ENCODE results near the gene ACP3. TPM values are rescaled to one million over a fixed set of nuclear protein-coding genes. Genes with fewer than 3 reads are reported as not detected.

ACP3 gene
- total and polyA plus RNA-seq, 2 of the 13 experiments (the other 11 are each of a cell fraction or from before 2014, with no cell fraction given): not detected

GRCh38 chr3:132406587-132406986 is 89.4 kb downstream of the ACP3 start:
- Histone ChIP-seq H4K20me1 (ENCODE audit: insufficient read depth, low read length) (no peaks in the 10 kb centered on the region), H3K4me3 (replicated peaks in 1 of 3; ENCODE audit: insufficient read depth in 1 of 3, low read depth in 2 of 3, low read length in 3 of 3) (no peak overlapping the region), H3K4me2 (ENCODE audit: low read depth, low read length) (no peak overlapping the region), H3K4me1 (ENCODE audit: insufficient read depth, low read length) (no peaks in the 10 kb centered on the region), H3K36me3 (replicated peaks in 1 of 2; ENCODE audit: control insufficient read depth in 1 of 2, insufficient read depth in 2 of 2, low read length in 2 of 2) (no peaks in the 10 kb centered on the region), H3K27ac (ENCODE audit: extremely low read length, insufficient read depth, low read length) (no peak overlapping the region), H3K9me3 (ENCODE audit: low read length) (no peaks in the 10 kb centered on the region), H3K79me2 (ENCODE audit: insufficient read depth, low read length) (no peaks in the 10 kb centered on the region), H3K27me3 (ENCODE audit: control insufficient read depth in 1 of 2, insufficient read depth in 2 of 2, low read length in 2 of 2) (peaks cover 0 to 5% of the 10 kb centered on the region in 2 experiments; a peak in 1 of 5 replicates), H2AFZ (ENCODE audit: low read length) (no peak overlapping the region), H3K9ac (ENCODE audit: insufficient read depth, low read depth, low read length) (no peak overlapping the region)
- 3% methylated on average over 2 of the region's 2 CpGs for WGBS (ENCODE audit: low lambda C conversion rate)
- FAIRE-seq (no peak), DNase-seq (ENCODE audit: low spot score) (no peak), ATAC-seq (no peak)
- no TSS peak for BruUV-seq (replicated peaks)
- POLR2A ChIA-PET: no interaction called here
- intact Hi-C loops (cut with micrococcal nuclease; ENCODE audit: unreplicated experiment) (no loop called here), in situ Hi-C loops (cut with HindIII; ENCODE audit: extremely low pct_ligation_motif_present, low pct_unique_long_range_greater_than_20kb) (no loop called here)
- CTCF ChIA-PET (ENCODE audit: low intra/inter-chr PET ratio, low total read pairs): no interaction called here
- TF ChIP-seq TRAFD1 (CRISPR knock-in tag; IDR thresholded peaks at IDR 0.05; ENCODE audit: borderline replicate concordance) (no peak), ZNF180 (CRISPR knock-in tag; IDR thresholded peaks at IDR 0.05; ENCODE audit: borderline replicate concordance, low read depth) (no peak), ZNF710 (CRISPR knock-in tag; IDR thresholded peaks at IDR 0.05; ENCODE audit: borderline replicate concordance) (no peak), HNF1A (IDR thresholded peaks at IDR 0.05; ENCODE audit: low read depth) (no peak), HNF1A (CRISPR knock-in tag; IDR thresholded peaks at IDR 0.05; ENCODE audit: borderline replicate concordance) (no peak), ZC3H4 (CRISPR knock-in tag; IDR thresholded peaks at IDR 0.05; ENCODE audit: borderline replicate concordance) (no peak), RXRB (CRISPR knock-in tag; IDR thresholded peaks at IDR 0.05; ENCODE audit: borderline replicate concordance) (no peak), SAP130 (CRISPR knock-in tag; IDR thresholded peaks at IDR 0.05; ENCODE audit: low read depth) (no peak), ZKSCAN8 (CRISPR knock-in tag; IDR thresholded peaks at IDR 0.05; ENCODE audit: borderline replicate concordance) (no peak), ZBTB14 (CRISPR knock-in tag; IDR thresholded peaks at IDR 0.05) (no peak), TOE1 (CRISPR knock-in tag; IDR thresholded peaks at IDR 0.05) (no peak), KLF9 (CRISPR knock-in tag; IDR thresholded peaks at IDR 0.05; ENCODE audit: low read depth) (no peak), ATF6 (CRISPR knock-in tag; conservative IDR thresholded peaks at IDR 0.05) (no peak), GABPB1 (CRISPR knock-in tag; IDR thresholded peaks at IDR 0.05) (no peak), ZNF7 (CRISPR knock-in tag; IDR thresholded peaks at IDR 0.05) (no peak)

All from HepG2 (cell line).